ENCODE data around the gene XYLT2.

DNA sequence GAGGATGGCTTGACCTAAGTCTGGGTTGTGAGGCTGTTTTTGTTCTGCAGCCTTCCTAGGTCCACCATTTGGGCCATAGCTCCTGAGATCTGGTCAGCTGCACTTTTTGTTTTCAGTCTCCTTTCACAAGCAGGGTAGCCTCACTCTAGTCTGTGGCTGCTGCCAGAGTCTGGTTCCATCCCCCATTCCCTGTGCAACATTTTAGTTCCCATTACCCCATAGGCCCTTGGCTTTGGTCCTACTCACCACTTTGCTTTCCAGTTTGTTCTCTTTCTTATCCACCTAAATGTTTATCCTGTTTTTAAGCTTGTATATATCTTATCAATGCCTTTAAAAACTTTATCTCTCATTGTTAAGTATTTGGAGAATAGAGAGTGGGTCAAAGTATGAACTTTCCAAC, 6.5 kb upstream of the XYLT2 start:
- TF ChIP-seq, protein P1, sequence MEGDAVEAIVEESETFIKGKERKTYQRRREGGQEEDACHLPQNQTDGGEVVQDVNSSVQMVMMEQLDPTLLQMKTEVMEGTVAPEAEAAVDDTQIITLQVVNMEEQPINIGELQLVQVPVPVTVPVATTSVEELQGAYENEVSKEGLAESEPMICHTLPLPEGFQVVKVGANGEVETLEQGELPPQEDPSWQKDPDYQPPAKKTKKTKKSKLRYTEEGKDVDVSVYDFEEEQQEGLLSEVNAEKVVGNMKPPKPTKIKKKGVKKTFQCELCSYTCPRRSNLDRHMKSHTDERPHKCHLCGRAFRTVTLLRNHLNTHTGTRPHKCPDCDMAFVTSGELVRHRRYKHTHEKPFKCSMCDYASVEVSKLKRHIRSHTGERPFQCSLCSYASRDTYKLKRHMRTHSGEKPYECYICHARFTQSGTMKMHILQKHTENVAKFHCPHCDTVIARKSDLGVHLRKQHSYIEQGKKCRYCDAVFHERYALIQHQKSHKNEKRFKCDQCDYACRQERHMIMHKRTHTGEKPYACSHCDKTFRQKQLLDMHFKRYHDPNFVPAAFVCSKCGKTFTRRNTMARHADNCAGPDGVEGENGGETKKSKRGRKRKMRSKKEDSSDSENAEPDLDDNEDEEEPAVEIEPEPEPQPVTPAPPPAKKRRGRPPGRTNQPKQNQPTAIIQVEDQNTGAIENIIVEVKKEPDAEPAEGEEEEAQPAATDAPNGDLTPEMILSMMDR (conservative IDR thresholded peaks at IDR 0.05), result no peak
- TF ChIP-seq ZFX (IDR thresholded peaks at IDR 0.05), result no peak

Measured in C4-2B (cell line).